K562 (cell line): ENCODE results near the gene LDLRAD3.

ENCODE experiments used
- BRD4 ChIP-seq: fragments of 200-600 bp; sonication (generic); IDR thresholded peaks from 2 replicates; pipeline ENCODE4 v1.6.1; 2017; ENCODE audit warnings: inconsistent platforms
- CHD2 ChIP-seq: IDR thresholded peaks from 2 replicates; pipeline ENCODE4 v1.6.1; 2011; ENCODE audit warnings: low read depth, low read length
- CREB1 ChIP-seq, 2 experiments: sonication (generic) in 1 of 2; formaldehyde crosslinking in 1 of 2; IDR thresholded peaks; 2 replicates each; pipeline versions ENCODE4 v1.6.1 to v1.8.0; 2012 to 2022; ENCODE audit warnings: inconsistent platforms in 1 of 2, mild to moderate bottlenecking in 1 of 2, missing genetic modification reagents in 1 of 2, moderate library complexity in 1 of 2
- CTCF ChIP-seq, 3 experiments: IDR thresholded peaks in 2 of 3; conservative IDR thresholded peaks in 1 of 3; 2 replicates each; pipeline ENCODE4 v1.5.1; 2011 to 2012; ENCODE audit warnings: low read length in 3 of 3, mild to moderate bottlenecking in 3 of 3, control low read depth in 2 of 3, improper control_type of control experiment in 1 of 3, inconsistent platforms in 1 of 3, low read depth in 1 of 3, mixed read lengths in 1 of 3, moderate library complexity in 1 of 3; ENCODE audit not compliant: insufficient read depth in 2 of 3
- ELK3 ChIP-seq: fragments of 450-650 bp; formaldehyde crosslinking; IDR thresholded peaks from 2 replicates; pipeline ENCODE4 v1.4.0; 2020; ENCODE audit warnings: mild to moderate bottlenecking
- HNRNPLL ChIP-seq: fragments of 200-400 bp; formaldehyde crosslinking; IDR thresholded peaks from 2 replicates; pipeline ENCODE4 v1.6.1; 2017; ENCODE audit warnings: low read length, low read depth, mild to moderate bottlenecking; ENCODE audit not compliant: poor library complexity, severe bottlenecking
- MAZ ChIP-seq, 2 experiments: fragments of 450-650 bp in 1 of 2; sonication (generic) in 1 of 2; formaldehyde crosslinking; IDR thresholded peaks in 1 of 2; conservative IDR thresholded peaks in 1 of 2; 2 replicates each; pipeline versions ENCODE4 v1.4.0 to v1.5.0; 2020; ENCODE audit warnings: mild to moderate bottlenecking in 1 of 2, missing genetic modification reagents in 1 of 2
- POLR2AphosphoS5 ChIP-seq: IDR thresholded peaks from 2 replicates; pipeline ENCODE4 v1.6.1; 2011; ENCODE audit warnings: mild to moderate bottlenecking, low read depth, low read length, moderate library complexity; ENCODE audit not compliant: control insufficient read depth, insufficient read depth
- REST ChIP-seq, 2 experiments: fragments of 450-650 bp; formaldehyde crosslinking in 1 of 2; IDR thresholded peaks; 2 replicates each; pipeline versions ENCODE4 v1.4.0 to v1.6.1; 2014 to 2020; ENCODE audit warnings: mild to moderate bottlenecking in 2 of 2, borderline replicate concordance in 1 of 2, low read depth in 1 of 2
- SIN3A ChIP-seq, 2 experiments: fragments of 150-350 bp in 1 of 2; IDR thresholded peaks; 2 replicates each; pipeline ENCODE4 v1.6.1; 2011 to 2016; ENCODE audit warnings: borderline replicate concordance in 2 of 2, low read depth in 2 of 2, low read length in 2 of 2, mild to moderate bottlenecking in 2 of 2, moderate library complexity in 2 of 2; ENCODE audit not compliant: control insufficient read depth in 1 of 2
- SPI1 ChIP-seq: IDR thresholded peaks from 2 replicates; pipeline ENCODE4 v1.6.1; 2011; ENCODE audit warnings: low read depth, low read length, control low read depth, borderline replicate concordance
- ZBTB17 ChIP-seq: fragments of 450-650 bp; formaldehyde crosslinking; IDR thresholded peaks from 2 replicates; pipeline ENCODE4 v1.4.0; 2020; ENCODE audit warnings: mild to moderate bottlenecking
- ZFP1 ChIP-seq: fragments of 450-650 bp; formaldehyde crosslinking; IDR thresholded peaks from 2 replicates; pipeline ENCODE4 v1.4.0; 2020; ENCODE audit warnings: mild to moderate bottlenecking, mixed read lengths
- ZNF232 ChIP-seq: sonication (generic); formaldehyde crosslinking; IDR thresholded peaks from 2 replicates; pipeline ENCODE4 v1.8.0; 2022; ENCODE audit warnings: mild to moderate bottlenecking, missing genetic modification reagents

GRCh38 chr11:36177836-36178235 lies 234.0 kb downstream of the LDLRAD3 start:
- TF ChIP-seq ZBTB17 (CRISPR knock-in tag) (no peak), SIN3A (IDR thresholded peaks at IDR 0.05; ENCODE audit: borderline replicate concordance in 2 of 2, control insufficient read depth in 1 of 2, low read depth in 2 of 2, low read length in 2 of 2) (no peak), ZNF232 (CRISPR knock-in tag) (no peak), HNRNPLL (no peak), SPI1 (no peak), ELK3 (no peak), CHD2 (no peak), CTCF (IDR thresholded peaks at IDR 0.05 in 2 of 3, conservative IDR thresholded peaks at IDR 0.05 in 1 of 3; ENCODE audit: insufficient read depth in 2 of 3, low read depth in 1 of 3, low read length in 3 of 3) (no peak), CREB1 (IDR thresholded peaks at IDR 0.05) (no peak), CREB1 (CRISPR knock-in tag; IDR thresholded peaks at IDR 0.05) (no peak), MAZ (CRISPR knock-in tag; conservative IDR thresholded peaks at IDR 0.05 in 1 of 2, IDR thresholded peaks at IDR 0.05 in 1 of 2) (no peak), BRD4 (no peak), ZFP1 (CRISPR knock-in tag) (no peak), POLR2AphosphoS5 (no peak), REST (IDR thresholded peaks at IDR 0.05; ENCODE audit: borderline replicate concordance) (no peak), REST (CRISPR knock-in tag; IDR thresholded peaks at IDR 0.05; ENCODE audit: low read depth) (no peak)
